ENCODE data around the gene KREMEN1. TPM values are rescaled to one million over a fixed set of nuclear protein-coding genes. Genes with fewer than 3 reads are reported as not detected.

KREMEN1 gene
- total RNA-seq, 4 donors from 2014 or later, result 7.6 to 15.9 (median 8.9) TPM

DNA sequence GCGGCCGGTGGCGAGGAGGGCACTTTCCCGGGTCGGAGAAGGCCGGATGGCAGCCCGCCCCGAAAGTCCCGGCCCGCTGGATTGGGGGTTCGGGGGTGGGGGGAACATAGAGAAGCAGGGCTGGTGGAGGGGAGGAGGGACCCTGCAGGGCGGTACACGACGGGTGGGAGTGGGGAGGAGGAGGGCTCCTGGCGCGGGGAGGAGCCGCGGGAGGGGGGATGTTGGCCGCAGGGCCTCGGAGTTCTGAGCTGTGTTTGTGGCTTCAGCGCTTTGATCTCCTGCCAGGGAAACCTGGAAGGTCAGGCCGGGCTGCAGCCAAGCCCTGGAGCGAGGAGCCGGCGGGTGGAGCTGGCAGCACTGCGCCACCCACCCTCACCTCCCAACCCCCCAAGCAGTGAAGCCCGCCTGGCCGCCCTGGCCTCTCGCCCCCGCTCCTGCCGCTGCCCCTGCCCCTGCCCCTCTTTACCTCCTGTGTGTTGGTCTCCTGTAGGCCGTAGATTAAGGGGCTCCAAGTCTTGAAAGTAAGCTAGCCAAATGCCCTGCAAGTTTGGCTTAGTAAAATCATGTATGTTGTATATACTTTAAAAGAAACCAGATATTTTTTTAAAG, 42.1 kb upstream of the KREMEN1 start:
- TF ChIP-seq, protein P1, sequence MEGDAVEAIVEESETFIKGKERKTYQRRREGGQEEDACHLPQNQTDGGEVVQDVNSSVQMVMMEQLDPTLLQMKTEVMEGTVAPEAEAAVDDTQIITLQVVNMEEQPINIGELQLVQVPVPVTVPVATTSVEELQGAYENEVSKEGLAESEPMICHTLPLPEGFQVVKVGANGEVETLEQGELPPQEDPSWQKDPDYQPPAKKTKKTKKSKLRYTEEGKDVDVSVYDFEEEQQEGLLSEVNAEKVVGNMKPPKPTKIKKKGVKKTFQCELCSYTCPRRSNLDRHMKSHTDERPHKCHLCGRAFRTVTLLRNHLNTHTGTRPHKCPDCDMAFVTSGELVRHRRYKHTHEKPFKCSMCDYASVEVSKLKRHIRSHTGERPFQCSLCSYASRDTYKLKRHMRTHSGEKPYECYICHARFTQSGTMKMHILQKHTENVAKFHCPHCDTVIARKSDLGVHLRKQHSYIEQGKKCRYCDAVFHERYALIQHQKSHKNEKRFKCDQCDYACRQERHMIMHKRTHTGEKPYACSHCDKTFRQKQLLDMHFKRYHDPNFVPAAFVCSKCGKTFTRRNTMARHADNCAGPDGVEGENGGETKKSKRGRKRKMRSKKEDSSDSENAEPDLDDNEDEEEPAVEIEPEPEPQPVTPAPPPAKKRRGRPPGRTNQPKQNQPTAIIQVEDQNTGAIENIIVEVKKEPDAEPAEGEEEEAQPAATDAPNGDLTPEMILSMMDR (IDR thresholded peaks at IDR 0.05; ENCODE audit: low read depth), result no peak

- TF ChIP-seq, protein P1 (IDR thresholded peaks at IDR 0.05; ENCODE audit: low read depth), result no peak
Observed at GRCh38 chr22:29031227-29032011, 41.4 kb upstream of the KREMEN1 start.

GRCh38 chr22:29032014-29032475, 40.8 kb upstream of the KREMEN1 start:
- TF ChIP-seq, protein P1 (IDR thresholded peaks at IDR 0.05; ENCODE audit: low read depth), result no peak

DNA sequence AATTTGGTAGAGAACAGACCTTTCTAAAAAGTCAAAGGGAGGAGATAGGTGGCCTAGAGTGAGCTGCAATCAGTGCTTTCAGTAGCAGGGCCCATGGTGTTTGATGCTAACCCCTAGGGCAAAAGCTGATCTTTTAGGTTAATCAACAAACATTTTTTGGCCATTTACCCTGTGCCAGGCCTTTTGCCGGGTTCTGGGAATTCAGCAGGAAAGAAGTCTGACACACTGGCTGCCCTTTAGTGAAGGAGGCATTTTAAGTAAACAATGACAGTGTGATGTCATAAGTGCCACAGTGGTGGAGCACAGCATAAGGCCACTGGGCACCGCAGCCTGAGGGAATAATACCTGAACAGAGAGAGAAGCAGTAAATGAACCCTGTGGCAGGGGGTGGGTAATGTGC, 40.3 kb upstream of the KREMEN1 start:
- TF ChIP-seq, protein P1 (IDR thresholded peaks at IDR 0.05; ENCODE audit: low read depth), result no peak

DNA sequence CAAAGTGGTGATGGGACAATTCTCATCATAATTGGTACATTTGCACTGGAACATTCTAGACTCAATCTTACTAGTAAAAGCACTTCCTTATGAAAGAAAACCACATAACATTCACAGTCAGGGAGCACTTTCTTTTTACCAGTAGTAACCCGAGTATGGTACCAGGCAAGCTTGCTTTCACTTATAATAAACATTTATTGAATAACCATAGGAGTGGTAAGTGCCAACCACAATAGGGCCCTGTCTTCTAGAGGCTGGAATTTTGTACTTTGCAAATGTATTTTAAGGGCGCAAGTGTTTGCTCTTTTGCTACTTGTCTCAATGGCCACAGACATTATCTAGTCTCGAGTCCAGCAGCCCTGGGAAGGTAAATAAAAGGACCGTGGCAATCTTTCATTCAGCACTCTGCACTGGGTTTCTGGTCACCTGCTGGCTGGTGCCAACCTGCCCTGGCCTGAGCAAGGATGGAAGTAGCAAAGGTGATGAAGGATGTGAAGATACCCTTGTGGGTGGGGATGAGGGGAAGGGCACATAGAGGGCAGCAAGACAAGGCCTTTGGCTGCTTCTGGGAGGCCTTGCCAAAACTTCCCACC, 35.4 kb upstream of the KREMEN1 start:
- TF ChIP-seq, protein P1 (IDR thresholded peaks at IDR 0.05; ENCODE audit: low read depth), result no peak

DNA sequence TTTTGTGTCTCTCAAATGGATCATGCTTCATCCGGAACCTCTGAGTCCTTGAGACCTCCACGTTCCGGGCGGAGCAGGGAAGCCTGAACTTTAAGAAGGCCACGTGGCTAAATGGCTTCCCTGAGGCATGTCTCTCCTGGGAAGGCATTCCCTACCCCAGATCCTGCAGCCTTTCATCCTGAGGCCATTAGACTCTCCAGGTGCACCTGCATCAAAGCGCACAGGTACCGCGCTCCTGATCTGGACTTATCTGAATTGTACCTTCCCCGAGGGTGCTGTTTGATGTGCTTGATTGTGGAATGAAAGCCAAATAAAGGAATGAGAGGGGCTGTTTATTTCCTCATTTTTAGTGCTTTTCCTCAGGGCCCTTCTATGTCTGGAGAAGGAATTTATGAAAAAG, 33.7 kb upstream of the KREMEN1 start:
- TF ChIP-seq, protein P1 (IDR thresholded peaks at IDR 0.05; ENCODE audit: low read depth), result no peak
